Smooth muscle cell (in vitro differentiated cells): ENCODE measurements around the gene SMIM3. TPM values are rescaled to one million over a fixed set of nuclear protein-coding genes. Genes with fewer than 3 reads are reported as not detected.
A peak's percentile ranks its signal among the peaks of the same experiment; 100 is the strongest.
"Not testable (repeated sequence)": the region's sequence is repeated elsewhere in the genome, so short reads cannot be mapped to it uniquely, and the experiment has no call there.

Experiments
- DNase-seq: peaks from one replicate; lab custom pipeline; 2025; ENCODE audit not compliant: unreplicated experiment; lab: John Stamatoyannopoulos, UW
- H2AFZ ChIP-seq: fragments of 200-600 bp; sonication (generic); 2 replicates; pipeline ENCODE4 v1.6.0; 2016; ENCODE audit warnings: antibody characterized with exemption, low read depth, mild to moderate bottlenecking
- H3F3A ChIP-seq: fragments of 200-600 bp; sonication (generic); 2 replicates; pipeline ENCODE4 v1.6.0; 2017; ENCODE audit warnings: antibody characterized with exemption, low read depth
- H3K27ac ChIP-seq: fragments of 200-600 bp; sonication (generic); 2 replicates; pipeline ENCODE4 v1.5.1; 2016; ENCODE audit warnings: low read depth, mild to moderate bottlenecking
- H3K27me3 ChIP-seq: fragments of 200-600 bp; sonication (generic); 2 replicates; pipeline ENCODE4 v1.6.1; 2016; ENCODE audit warnings: low read depth, mild to moderate bottlenecking
- H3K36me3 ChIP-seq: fragments of 200-600 bp; sonication (generic); 2 replicates; pipeline ENCODE4 v1.5.1; 2016; ENCODE audit warnings: low read depth
- H3K4me1 ChIP-seq: fragments of 200-600 bp; sonication (generic); 2 replicates; pipeline ENCODE4 v1.5.1; 2016; ENCODE audit warnings: low read depth
- H3K4me2 ChIP-seq: fragments of 200-600 bp; sonication (generic); 2 replicates; pipeline ENCODE4 v1.6.0; 2016; ENCODE audit warnings: mild to moderate bottlenecking
- H3K4me3 ChIP-seq: fragments of 200-600 bp; sonication (generic); 2 replicates; pipeline ENCODE4 v1.5.1; 2016; ENCODE audit warnings: mild to moderate bottlenecking
- H3K79me2 ChIP-seq: fragments of 200-600 bp; sonication (generic); 2 replicates; pipeline ENCODE4 v1.6.0; 2016; ENCODE audit warnings: low read depth, mild to moderate bottlenecking
- H3K9ac ChIP-seq: fragments of 200-600 bp; sonication (generic); 2 replicates; pipeline ENCODE4 v1.6.0; 2016; ENCODE audit warnings: low read depth
- H3K9me3 ChIP-seq: fragments of 200-600 bp; sonication (generic); replicated peaks from 2 replicates; pipeline ENCODE4 v1.5.1; 2016; ENCODE audit warnings: low read depth
- H4K20me1 ChIP-seq: fragments of 200-600 bp; sonication (generic); 2 replicates; pipeline ENCODE4 v1.6.0; 2016; ENCODE audit warnings: low read depth
- CTCF ChIP-seq: fragments of 200-600 bp; sonication (generic); IDR thresholded peaks from 2 replicates; pipeline ENCODE4 v1.5.1; 2017; ENCODE audit warnings: borderline replicate concordance, mild to moderate bottlenecking, antibody characterized with exemption; ENCODE audit not compliant: insufficient read depth, poor library complexity, severe bottlenecking
- WGBS: methylation state at CpG from one replicate; pipeline ENCODE4 v1.1.7; 2016; ENCODE audit warnings: low lambda C conversion rate; 5-methylcytosine and 5-hydroxymethylcytosine counted together
- polyA plus RNA-seq: library from polyadenylated mRNA; unstranded; fragments of >200 nt; fragmentation: Nextera tagmentation; extraction: Ambion mirVana; gene quantifications from 2 replicates; pipeline ENCODE4 v1.2.1, GENCODE V29; 2016
- total RNA-seq: library from RNA; depleted of rRNA; stranded (reverse); fragments of >200 nt; gene quantifications from 2 replicates; pipeline ENCODE4 v1.2.3, GENCODE V29; 2014

SMIM3 gene
- total and polyA plus RNA-seq, 2 experiments from 2014 or later = 178 to 261 TPM

DNA sequence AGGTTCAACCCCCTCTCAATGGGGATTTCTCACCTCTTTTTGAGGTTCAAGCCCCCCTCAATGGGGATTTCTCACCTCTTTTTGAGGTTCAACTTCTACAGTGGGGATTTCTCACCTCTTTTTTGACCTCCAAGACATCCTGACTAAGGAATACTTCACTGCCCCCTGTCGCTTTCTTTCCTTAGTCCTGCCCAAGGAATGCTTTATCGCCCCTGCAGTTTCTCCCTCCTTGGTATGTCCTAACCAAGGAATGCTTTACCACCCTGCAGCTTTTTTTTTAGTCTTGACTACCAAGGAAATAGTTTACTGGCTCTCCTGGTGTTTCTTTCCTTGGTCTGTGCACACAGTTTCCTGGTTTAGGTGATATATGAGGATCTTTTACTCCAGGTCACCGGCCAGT lies 58.1 kb downstream of the SMIM3 start:
- Histone ChIP-seq H3K27ac (no peak overlapping the region), H3K79me2 (no peaks in the 10 kb centered on the region), H3K9ac (no peak overlapping the region), H3K9me3 (no peaks in the 10 kb centered on the region), H3K4me1 (peaks cover 6% of the 10 kb centered on the region), H3K36me3 (no peaks in the 10 kb centered on the region), H3K27me3 (no peaks in the 10 kb centered on the region), H3K4me3 (no peak overlapping the region), H3K4me2 (no peak overlapping the region), H2AFZ (no peak overlapping the region), H4K20me1 (no peaks in the 10 kb centered on the region), H3F3A (no peaks in the 10 kb centered on the region)
- peak; percentile 4 for TF ChIP-seq CTCF
- DNase-seq = no peak
- 29% methylated on average over 3 of the region's 3 CpGs for WGBS

DNA sequence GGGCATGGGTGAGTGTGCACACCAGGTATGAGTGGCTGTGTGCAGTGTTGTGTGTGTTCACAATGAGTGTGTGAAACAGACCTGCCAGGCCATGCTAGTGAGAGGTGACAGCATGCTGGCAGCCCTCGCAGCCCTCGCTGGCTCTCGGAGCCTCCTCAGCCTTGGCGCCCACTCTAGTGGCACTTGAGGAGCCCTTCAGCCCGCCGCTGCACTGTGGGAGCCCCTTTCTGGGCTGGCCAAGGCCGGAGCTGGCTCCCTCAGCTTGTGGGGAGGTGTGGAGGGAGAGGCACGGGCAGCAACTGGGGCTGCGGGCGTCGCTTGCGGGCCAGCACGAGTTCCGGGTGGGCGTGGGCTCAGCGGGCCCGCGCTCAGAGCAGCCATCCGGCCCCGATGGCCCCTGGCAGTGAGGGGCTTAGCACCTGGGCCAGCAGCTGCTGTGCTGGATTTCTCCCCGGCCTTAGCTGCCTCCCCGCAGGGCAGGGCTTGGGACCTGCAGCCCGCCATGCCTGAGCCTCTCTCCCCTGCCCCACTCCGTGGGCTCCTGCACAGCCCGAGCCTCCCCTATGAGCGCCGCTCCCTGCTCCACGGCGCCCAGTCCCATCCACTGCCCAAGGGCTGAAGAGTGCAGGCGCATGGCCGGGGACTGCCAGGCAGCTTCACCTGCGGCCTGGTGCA lies 66.8 kb downstream of the SMIM3 start:
- not testable (repeated sequence) for H3F3A ChIP-seq, H3K4me3 ChIP-seq, DNase-seq, H3K9ac ChIP-seq, H3K27me3 ChIP-seq, H3K36me3 ChIP-seq, H2AFZ ChIP-seq, H3K27ac ChIP-seq, H3K4me2 ChIP-seq, H3K79me2 ChIP-seq, H3K4me1 ChIP-seq, H4K20me1 ChIP-seq, H3K9me3 ChIP-seq
- 91% methylated on average over 31 of the region's 32 CpGs for WGBS

DNA sequence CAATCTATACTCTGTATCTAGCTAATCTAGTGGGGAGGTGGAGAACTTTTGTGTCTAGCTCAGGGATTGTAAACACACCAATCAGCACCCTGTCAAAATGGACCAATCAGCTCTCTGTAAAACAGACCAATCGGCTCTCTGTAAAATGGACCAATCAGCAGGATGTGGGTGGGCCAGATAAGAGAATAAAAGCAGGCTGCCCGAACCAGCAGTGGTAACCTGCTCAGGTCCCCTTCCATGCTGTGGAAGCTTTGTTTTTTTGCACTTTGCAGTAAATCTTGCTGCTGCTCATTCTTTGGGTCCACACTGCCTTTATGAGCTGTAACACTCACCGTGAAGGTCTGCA lies 67.7 kb downstream of the SMIM3 start, which contains the start of gene IRGM:
Gene IRGM, plus strand, starts transcription at position 214 of the 346 bp plus-strand sequence. CDS start 1,603 bp downstream, outside the sequence.
- not testable (repeated sequence) for H3K79me2 ChIP-seq, H3K9me3 ChIP-seq, H3K36me3 ChIP-seq, H3K9ac ChIP-seq, H2AFZ ChIP-seq, H3K27me3 ChIP-seq, DNase-seq, H3K4me3 ChIP-seq, H3K4me1 ChIP-seq, H3F3A ChIP-seq, H3K27ac ChIP-seq, H3K4me2 ChIP-seq, H4K20me1 ChIP-seq
- 84% methylated on average over 3 of the region's 3 CpGs for WGBS

Other genes with a start within 250 kb of the SMIM3 start
- gene SYNPO, start 138.1 kb upstream of the SMIM3 start, total RNA-seq = 30.5 and 46.4 TPM in 2 replicates
- gene SYNPO, start 138.1 kb upstream of the SMIM3 start, polyA plus RNA-seq = 34.2 and 36.9 TPM in 2 replicates
- 6.4 and 8.2 TPM in 2 replicates for gene MYOZ3, start 117.5 kb upstream of the SMIM3 start, total RNA-seq
- 7.9 and 12.2 TPM in 2 replicates for gene MYOZ3, start 117.5 kb upstream of the SMIM3 start, polyA plus RNA-seq
- 64.0 and 66.6 TPM in 2 replicates for gene RBM22, start 77.7 kb upstream of the SMIM3 start, total RNA-seq
- gene RBM22, start 77.7 kb upstream of the SMIM3 start, polyA plus RNA-seq = 48.6 and 62.9 TPM in 2 replicates
- 77.7 and 87.6 TPM in 2 replicates for gene DCTN4, start 19.7 kb upstream of the SMIM3 start, total RNA-seq
- 35.2 and 38.7 TPM in 2 replicates for gene DCTN4, start 19.7 kb upstream of the SMIM3 start, polyA plus RNA-seq
- gene IRGM, start 67.8 kb downstream of the SMIM3 start, total RNA-seq = 0.13 TPM in 1 of 2 replicates, not detected in the other
- 0.67 TPM in 1 of 2 replicates, not detected in the other for gene IRGM, start 67.8 kb downstream of the SMIM3 start, polyA plus RNA-seq
- gene ZNF300, start 126.2 kb downstream of the SMIM3 start, total RNA-seq = 4.9 and 6.1 TPM in 2 replicates
- gene ZNF300, start 126.2 kb downstream of the SMIM3 start, polyA plus RNA-seq = 1.2 and 2.4 TPM in 2 replicates
- gene GPX3, start 241.8 kb downstream of the SMIM3 start, total RNA-seq = 32.6 and 36.7 TPM in 2 replicates
- gene GPX3, start 241.8 kb downstream of the SMIM3 start, polyA plus RNA-seq = 59.3 and 67.5 TPM in 2 replicates